Upper lobe of left lung (tissue), 6 donors: ENCODE measurements around the gene WFIKKN2. TPM values are rescaled to one million over a fixed set of nuclear protein-coding genes. Genes with fewer than 3 reads are reported as not detected.

Experiments used
- ATAC-seq, 2 donors: fragments of 200-7000 bp; cut with Tn5 transposase; one replicate each; pipeline ENCODE4 v1.9.1; 2022; ENCODE audit warnings: mild to moderate bottlenecking in 2 of 2, moderate library complexity in 2 of 2; ENCODE audit not compliant: low FRiP score in 2 of 2
- DNase-seq, 2 donors: peaks; one replicate each; pipeline ENCODE4 v3.0.0-alpha.2; 2019 to 2020
- H3K27ac ChIP-seq, 4 donors: fragments of 200-600 bp; sonication (generic); one replicate each; pipeline ENCODE4 v1.5.1; 2016 to 2019
- H3K27me3 ChIP-seq, 4 donors: fragments of 200-600 bp; sonication (generic); one replicate each; pipeline ENCODE4 v1.5.1; 2017 to 2019
- H3K36me3 ChIP-seq, 4 donors: fragments of 200-600 bp; sonication (generic); one replicate each; pipeline ENCODE4 v1.5.1; 2016 to 2019
- H3K4me1 ChIP-seq, 4 donors: fragments of 200-600 bp; sonication (generic); one replicate each; pipeline ENCODE4 v1.5.1; 2018 to 2019
- H3K4me3 ChIP-seq, 4 donors: fragments of 200-600 bp; sonication (generic); one replicate each; pipeline ENCODE4 v1.5.1; 2017 to 2019; ENCODE audit warnings: mild to moderate bottlenecking in 2 of 4, moderate library complexity in 1 of 4
- H3K9me3 ChIP-seq, 4 donors: fragments of 200-600 bp; sonication (generic); one replicate each; pipeline ENCODE4 v1.5.1; 2018 to 2019
- EP300 ChIP-seq, 4 donors: sonication (generic); formaldehyde crosslinking; IDR thresholded peaks; one replicate each; pipeline ENCODE4 v1.5.1; 2017; ENCODE audit warnings: antibody characterized with exemption in 4 of 4, control low read depth in 2 of 4
- POLR2A ChIP-seq, 4 donors: fragments of 450-650 bp; IDR thresholded peaks; one replicate each; pipeline ENCODE4 v1.5.1; 2016 to 2017; ENCODE audit warnings: antibody characterized with exemption in 4 of 4, mild to moderate bottlenecking in 2 of 4
- POLR2AphosphoS5 ChIP-seq, 2 donors: sonication (generic); formaldehyde crosslinking; IDR thresholded peaks; one replicate each; pipeline ENCODE4 v1.5.1; 2017; ENCODE audit warnings: antibody characterized with exemption in 2 of 2
- WGBS, 2 donors: methylation state at CpG; one replicate each; pipeline ENCODE4 v1.1.5; 2017 to 2018; 5-methylcytosine and 5-hydroxymethylcytosine counted together
- total RNA-seq, 6 donors: library from RNA; depleted of rRNA in 4 of 6; stranded (reverse); fragments of >200 nt in 4 of 6; gene quantifications; one replicate each; pipeline versions ENCODE4 v1.1.0 to v1.2.1, GENCODE V29; 2016 to 2021
- TF ChIP-seq, protein P1 (sequence below), 6 experiments: fragments of 450-650 bp in 4 of 6; fragments of 200-600 bp in 2 of 6; sonication (generic) in 2 of 6; IDR thresholded peaks; one replicate each; pipeline ENCODE4 v1.5.1; 2016 to 2019; ENCODE audit warnings: antibody characterized with exemption in 6 of 6
- donor health status: DM: no; HTN: no; CAD: no; lungs with moderate emphysema.
- donor health status: DM: no; HTN: yes; CAD: no; lungs with severe emphysema.

The WFIKKN2 gene
- total RNA-seq, 6 donors from 2014 or later, result 0.23 TPM; not detected in 5

DNA sequence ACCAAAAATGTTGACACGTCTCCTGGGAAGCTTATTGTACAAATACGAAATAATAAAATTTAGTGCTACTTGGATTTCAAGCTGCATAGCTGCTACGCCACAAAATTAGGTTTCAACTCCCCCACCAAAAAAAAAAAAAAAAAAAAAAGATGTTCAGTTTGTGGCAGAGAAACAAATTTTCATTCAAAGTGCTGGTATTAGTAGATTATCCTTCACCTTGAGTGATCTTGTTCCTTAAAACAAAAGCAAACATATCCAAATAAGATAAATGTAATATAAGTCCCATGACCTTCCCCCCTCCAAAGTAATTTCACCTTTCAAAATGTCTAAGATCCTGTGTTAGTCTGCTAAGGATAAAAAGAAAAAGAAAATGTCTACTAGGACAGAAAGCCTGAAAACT lies 28.5 kb downstream of the WFIKKN2 start:
- H3K27me3 ChIP-seq, result no peaks in the 10 kb centered on the region
- DNase-seq (no peak), ATAC-seq (no peak)
- TF ChIP-seq POLR2AphosphoS5 (IDR thresholded peaks at IDR 0.05) (no peak), POLR2A (IDR thresholded peaks at IDR 0.05) (no peak), EP300 (IDR thresholded peaks at IDR 0.05) (no peak)
- TF ChIP-seq, protein P1, sequence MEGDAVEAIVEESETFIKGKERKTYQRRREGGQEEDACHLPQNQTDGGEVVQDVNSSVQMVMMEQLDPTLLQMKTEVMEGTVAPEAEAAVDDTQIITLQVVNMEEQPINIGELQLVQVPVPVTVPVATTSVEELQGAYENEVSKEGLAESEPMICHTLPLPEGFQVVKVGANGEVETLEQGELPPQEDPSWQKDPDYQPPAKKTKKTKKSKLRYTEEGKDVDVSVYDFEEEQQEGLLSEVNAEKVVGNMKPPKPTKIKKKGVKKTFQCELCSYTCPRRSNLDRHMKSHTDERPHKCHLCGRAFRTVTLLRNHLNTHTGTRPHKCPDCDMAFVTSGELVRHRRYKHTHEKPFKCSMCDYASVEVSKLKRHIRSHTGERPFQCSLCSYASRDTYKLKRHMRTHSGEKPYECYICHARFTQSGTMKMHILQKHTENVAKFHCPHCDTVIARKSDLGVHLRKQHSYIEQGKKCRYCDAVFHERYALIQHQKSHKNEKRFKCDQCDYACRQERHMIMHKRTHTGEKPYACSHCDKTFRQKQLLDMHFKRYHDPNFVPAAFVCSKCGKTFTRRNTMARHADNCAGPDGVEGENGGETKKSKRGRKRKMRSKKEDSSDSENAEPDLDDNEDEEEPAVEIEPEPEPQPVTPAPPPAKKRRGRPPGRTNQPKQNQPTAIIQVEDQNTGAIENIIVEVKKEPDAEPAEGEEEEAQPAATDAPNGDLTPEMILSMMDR (IDR thresholded peaks at IDR 0.05), result no peak
- 70 to 78% methylated on average over 3 of the region's 3 CpGs for WGBS, 2 donors
- peak overlapping the region in 3 of 4 donors; percentile 53 to 100 (median 100) for H3K27ac ChIP-seq
- peaks cover 5 to 24% (median 10%) of the 10 kb centered on the region in 4 donors for H3K36me3 ChIP-seq
- H3K4me3 ChIP-seq, result peak overlapping the region in 3 of 4 donors; percentile 87 to 94 (median 92)
- peaks cover 20 to 41% (median 26%) of the 10 kb centered on the region in 4 donors for H3K4me1 ChIP-seq
- H3K9me3 ChIP-seq, result no peaks in the 10 kb centered on the region

DNA sequence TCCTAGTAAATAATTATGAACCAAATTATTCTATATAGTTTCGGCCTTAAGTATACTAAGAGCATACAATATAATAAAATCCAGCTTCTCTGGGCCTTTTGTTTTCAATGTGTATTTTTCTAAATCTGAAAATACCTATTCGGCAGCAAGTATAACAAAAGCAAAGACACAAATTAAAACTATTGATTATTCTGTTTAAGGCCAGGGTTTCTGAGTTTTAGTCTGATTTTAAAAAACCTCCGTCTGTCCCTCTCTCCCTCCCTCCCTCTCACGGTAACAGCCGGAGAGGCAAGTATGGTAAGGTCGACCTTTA lies 29.3 kb downstream of the WFIKKN2 start:
- Histone ChIP-seq H3K36me3 (peaks cover 5 to 24% (median 10%) of the 10 kb centered on the region in 4 donors), H3K27me3 (no peaks in the 10 kb centered on the region), H3K9me3 (no peaks in the 10 kb centered on the region), H3K4me1 (peaks cover 22 to 44% (median 28%) of the 10 kb centered on the region in 4 donors), H3K27ac (peak overlapping the region; percentile 96 to 100 (median 100)), H3K4me3 (peak overlapping the region; percentile 79 to 94 (median 90))
- ATAC-seq (no peak), DNase-seq (no peak)
- TF ChIP-seq EP300 (IDR thresholded peaks at IDR 0.05), result no peak
- TF ChIP-seq POLR2A (IDR thresholded peaks at IDR 0.05), result no peak
- TF ChIP-seq POLR2AphosphoS5 (IDR thresholded peaks at IDR 0.05), result no peak
- TF ChIP-seq, protein P1 (IDR thresholded peaks at IDR 0.05), result no peak
- 12 to 15% methylated on average over 6 of the region's 6 CpGs for WGBS, 2 donors

DNA sequence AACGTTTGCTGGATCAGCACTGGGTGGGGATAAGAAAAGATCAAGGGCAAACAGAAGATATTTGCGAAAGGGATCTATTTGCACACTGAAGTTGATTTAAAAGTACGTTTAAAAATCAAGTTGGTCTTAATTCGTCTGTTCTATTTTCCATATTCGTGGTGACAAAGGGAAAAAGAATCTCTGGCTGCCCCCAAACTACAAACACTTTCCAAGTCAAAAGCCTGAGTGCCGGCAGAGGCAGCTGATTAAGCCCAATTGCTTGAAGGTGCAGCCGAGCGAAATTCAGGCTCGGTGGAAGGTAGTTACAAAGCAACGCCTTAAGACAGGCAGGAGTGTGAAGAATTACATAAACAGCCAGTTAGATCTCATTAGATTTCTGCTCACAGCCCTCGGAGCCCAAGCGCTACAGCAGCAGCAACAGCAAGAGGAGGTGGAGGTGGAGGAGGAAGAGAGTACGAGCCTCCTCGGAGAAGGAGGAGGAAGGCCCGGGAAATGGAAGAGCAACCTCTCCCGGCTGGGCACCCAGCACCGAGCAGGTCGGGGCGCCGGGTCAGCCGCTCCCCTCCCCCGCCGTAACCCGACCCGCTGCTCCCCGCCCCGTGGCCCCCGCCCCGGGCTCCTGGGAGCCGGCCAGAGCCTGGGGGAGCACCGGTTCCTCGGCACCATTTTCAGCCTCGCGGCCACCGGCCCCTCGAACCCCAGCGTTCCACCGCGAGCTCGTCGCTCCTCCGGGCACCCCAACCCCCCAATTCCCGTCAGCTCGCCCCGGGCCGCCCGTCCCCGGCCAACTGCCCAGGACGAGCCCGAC lies 29.9 kb downstream of the WFIKKN2 start:
- DNase-seq (peak; percentile 74 to 93), ATAC-seq (peak in 1 of 2 donors; percentile 2)
- 0 to 1% methylated on average over 21 to 28 of the region's 50 CpGs for WGBS, 2 donors
- Histone ChIP-seq H3K9me3 (no peaks in the 10 kb centered on the region), H3K4me1 (peaks cover 22 to 44% (median 28%) of the 10 kb centered on the region in 4 donors), H3K4me3 (peak overlapping the region; percentile 79 to 94 (median 90)), H3K27ac (peak overlapping the region; percentile 96 to 100 (median 100)), H3K27me3 (no peaks in the 10 kb centered on the region), H3K36me3 (peaks cover 5 to 24% (median 10%) of the 10 kb centered on the region in 4 donors)
- TF ChIP-seq POLR2AphosphoS5 (IDR thresholded peaks at IDR 0.05), result no peak
- TF ChIP-seq, protein P1 (IDR thresholded peaks at IDR 0.05), result no peak
- no peak for TF ChIP-seq EP300 (IDR thresholded peaks at IDR 0.05)
- peak in 2 of 4 donors; percentile 19 to 48 for TF ChIP-seq POLR2A (IDR thresholded peaks at IDR 0.05)

DNA sequence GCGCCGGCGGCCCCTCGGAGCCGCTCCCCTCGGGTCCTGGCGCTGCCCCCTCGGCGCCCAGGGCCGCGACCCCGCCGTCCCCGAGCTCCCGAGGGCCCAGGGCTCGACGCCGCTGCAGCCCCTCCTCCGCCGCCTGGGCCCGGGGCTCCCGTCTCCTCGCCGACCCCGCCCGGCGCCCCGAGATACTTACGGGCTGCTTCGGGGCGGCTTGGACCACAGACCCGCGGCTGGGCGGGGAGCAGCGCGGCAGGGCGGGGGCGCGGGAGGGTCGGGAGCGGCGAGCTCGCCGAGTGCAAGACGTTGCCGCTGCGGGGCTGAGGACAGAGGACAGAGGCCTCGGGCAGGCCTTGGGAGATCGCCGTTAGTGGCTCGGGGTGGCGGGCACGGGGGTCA lies 30.5 kb downstream of the WFIKKN2 start:
- ATAC-seq, result peak in 1 of 2 donors; percentile 3
- Histone ChIP-seq H3K27me3 (no peaks in the 10 kb centered on the region), H3K4me1 (peaks cover 22 to 43% (median 28%) of the 10 kb centered on the region in 4 donors), H3K9me3 (no peaks in the 10 kb centered on the region), H3K27ac (peak overlapping the region; percentile 96 to 100 (median 100)), H3K4me3 (peak overlapping the region; percentile 79 to 94 (median 90)), H3K36me3 (peaks cover 5 to 24% (median 10%) of the 10 kb centered on the region in 4 donors)
- DNase-seq, result no peak
- TF ChIP-seq POLR2A (IDR thresholded peaks at IDR 0.05), result no peak
- no peak for TF ChIP-seq POLR2AphosphoS5 (IDR thresholded peaks at IDR 0.05)
- TF ChIP-seq EP300 (IDR thresholded peaks at IDR 0.05), result no peak
- TF ChIP-seq, protein P1 (IDR thresholded peaks at IDR 0.05), result no peak
- WGBS, 2 donors, result 0 to 1% methylated on average over 1 to 22 of the region's 53 CpGs
